AG20443 (cell line): ENCODE data around the gene NEURL1B.
"Not testable (repeated sequence)": the region's sequence is repeated elsewhere in the genome, so short reads cannot be mapped to it uniquely, and the experiment has no call there.

ENCODE experiments used
- DNase-seq: peaks from one replicate; pipeline ENCODE4 v3.0.0; 2012; ENCODE audit warnings: low spot score, mixed read lengths

NEURL1B gene

DNA sequence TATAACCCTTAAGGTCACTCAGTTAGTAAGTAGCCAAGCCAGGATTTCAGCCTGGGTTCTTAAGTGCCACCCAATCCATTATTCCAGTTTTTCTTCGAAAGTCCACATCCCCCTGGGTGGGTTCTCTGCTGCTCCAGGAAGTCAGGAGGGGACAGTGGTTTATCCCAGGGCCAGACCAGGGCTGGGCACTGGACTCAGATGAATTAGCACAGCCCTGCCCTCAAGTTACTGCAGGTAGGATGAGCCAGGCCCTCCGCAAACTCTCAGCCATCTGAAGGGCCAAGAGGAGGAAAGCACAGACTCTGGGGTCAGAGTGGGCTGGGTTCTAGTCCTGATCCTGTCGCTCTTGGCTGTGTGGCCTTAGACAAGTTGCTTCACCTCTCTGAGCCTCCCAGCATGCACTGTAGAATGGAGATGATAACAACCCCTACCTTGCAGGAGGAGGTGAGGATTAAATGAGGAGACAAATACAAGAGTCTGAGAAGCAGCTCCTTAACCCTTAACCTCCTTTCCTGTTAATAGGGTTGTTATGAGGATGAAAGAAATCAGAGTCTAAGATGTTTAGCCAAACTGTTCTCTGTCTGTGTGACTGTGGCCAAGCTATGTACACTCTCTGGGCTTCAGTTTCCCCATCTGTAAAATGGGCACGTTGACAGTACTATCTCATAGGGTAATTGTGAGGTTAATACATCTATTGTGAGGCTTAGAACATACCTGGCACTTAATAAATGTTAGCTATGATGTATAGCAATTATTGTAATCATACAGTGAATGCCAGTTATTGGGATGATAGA is 6.8 kb upstream of the NEURL1B start:
- no peak for DNase-seq

DNA sequence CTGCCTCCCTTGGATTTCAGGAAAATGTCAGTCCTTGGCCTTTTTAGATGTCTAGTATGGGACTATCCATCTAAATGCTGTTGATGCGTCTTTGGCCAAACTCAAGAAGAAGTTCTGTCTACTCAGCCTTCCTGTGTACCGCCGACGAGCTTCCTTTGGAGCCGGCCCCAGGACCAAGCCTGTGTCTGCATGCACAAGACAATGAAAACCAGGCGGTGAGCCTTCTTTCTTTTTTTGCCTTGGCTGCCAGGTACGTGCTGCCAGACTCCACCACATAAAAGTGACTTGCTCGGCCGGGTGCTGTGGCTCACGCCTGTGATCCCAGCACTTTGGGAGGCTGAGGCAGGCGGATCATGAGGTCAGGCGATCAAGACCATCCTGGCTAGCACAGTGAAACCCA is 6.0 kb upstream of the NEURL1B start:
- no peak for DNase-seq

DNA sequence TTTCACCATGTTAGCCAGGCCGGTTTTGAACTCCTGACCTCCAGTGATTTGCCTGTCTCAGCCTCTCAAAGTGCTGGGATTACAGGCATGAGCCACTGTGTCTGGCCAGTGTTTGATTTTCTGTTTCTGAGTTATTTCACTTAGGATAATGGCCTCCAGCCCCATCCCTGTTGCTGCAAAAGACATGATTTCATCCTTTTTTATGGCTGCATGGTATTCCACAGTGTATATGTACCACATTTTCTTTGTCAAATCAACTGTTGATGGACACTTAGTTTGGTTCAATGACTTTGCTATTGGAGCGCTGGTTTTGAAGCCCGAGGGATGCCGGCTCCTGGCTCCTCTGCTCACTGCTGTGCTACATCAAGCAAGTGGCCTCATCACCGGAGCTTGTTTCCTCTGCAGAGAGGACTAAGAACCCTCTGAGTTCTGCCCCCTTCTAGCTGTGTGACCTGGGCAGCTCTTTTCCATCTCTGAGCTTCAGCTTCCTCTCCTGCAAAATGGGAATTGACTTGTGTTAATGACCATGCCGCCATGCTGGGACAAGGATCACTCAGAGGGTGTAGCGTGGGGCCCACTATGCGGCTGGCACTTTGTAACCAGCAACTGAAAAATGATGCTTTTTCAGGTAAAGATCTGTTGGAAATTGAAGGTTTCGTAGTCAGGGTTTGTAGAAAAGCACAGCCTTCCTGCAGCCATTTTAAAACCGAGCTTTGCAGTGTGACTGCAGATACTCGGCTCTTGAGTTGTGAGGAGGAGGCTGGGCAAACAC is 4.6 kb upstream of the NEURL1B start:
- DNase-seq, result no peak

DNA sequence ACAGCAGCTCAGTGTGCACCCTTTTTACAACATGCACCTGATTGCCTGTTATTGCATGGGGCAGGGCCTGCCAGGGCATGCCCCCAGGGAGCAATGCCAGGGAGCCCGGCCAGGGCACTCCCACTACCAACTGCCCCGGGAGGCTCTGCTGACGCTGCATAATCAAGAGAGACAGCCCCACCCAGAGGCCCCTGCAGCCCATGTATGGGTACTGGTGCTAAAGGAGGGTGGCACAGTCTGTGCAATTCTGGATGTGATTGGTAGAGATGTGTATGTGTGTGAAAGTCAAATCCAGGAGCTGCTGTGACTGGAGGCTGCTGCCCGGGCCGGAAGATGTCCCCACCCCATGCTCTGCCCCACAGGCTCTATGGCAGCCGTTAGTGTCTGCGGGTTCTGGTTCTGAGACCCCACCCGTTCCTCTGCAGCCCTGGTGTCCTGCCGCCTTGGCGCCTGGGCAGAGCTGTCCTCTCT is 3.9 kb upstream of the NEURL1B start:
- DNase-seq, result no peak

DNA sequence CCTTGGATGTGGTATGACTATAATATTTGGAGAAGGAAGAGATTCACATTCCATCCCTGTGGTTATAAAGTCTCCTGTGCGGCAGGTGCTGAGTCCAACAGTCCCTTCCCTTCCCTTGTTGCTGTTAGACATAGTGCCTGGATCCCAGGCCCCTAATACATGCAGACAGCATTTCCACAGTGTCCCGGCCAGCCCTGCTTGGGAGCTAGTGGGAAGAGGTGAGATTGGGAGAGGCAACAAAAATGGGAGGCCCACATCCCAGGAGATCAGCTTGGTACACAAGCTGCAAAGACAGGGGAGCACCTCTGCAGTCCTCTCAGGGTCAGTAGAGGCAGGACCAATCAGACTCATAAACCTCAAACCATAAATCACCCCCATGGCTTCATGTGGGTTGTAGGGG is 3.3 kb upstream of the NEURL1B start:
- no peak for DNase-seq

DNA sequence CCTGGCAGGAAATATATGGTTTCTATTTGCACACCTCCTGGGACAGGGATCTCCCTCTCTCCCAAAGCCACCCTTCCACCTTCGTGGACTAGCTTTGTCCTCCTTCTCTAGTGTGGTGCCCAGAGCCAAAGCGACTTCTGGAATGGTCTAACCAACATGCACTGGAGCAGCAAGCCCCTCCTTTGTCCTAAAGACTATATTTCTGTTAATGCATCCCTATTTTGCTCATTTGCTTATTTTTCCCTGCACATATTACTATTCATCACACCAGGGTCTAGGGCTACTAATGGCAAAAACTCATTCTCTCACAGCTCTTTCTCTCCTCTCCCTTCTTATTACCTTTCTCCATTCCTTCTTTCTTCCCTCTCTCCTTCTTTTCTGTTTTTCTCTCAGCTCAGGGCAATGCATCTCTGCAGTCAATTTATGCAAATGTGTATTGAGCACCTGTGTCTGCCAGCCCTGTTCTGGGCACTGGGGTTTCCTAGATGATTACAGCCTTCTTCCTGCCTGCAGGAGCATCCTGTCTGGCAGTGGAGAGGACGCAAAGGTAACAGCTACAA is 2.8 kb upstream of the NEURL1B start:
- no peak for DNase-seq

DNA sequence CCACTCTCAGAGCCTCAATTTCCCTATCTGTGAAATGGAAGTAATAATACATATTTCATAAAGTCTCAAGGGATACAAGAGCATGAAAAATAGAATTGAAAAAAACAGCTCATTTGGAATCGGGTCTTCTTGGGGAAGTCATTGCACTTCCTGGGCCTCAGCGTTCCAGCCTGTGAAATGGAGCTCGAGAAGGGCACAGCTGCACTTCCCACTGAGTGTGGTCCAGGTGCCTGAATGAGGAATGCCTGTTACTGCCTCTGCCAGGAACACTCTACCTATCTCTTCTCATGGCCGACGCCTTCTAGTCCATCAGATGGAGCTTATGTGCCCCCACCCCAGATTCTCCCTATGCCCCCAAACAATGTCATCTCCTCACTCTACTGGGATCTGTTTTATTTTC is 924 bp upstream of the NEURL1B start:
- no peak for DNase-seq

DNA sequence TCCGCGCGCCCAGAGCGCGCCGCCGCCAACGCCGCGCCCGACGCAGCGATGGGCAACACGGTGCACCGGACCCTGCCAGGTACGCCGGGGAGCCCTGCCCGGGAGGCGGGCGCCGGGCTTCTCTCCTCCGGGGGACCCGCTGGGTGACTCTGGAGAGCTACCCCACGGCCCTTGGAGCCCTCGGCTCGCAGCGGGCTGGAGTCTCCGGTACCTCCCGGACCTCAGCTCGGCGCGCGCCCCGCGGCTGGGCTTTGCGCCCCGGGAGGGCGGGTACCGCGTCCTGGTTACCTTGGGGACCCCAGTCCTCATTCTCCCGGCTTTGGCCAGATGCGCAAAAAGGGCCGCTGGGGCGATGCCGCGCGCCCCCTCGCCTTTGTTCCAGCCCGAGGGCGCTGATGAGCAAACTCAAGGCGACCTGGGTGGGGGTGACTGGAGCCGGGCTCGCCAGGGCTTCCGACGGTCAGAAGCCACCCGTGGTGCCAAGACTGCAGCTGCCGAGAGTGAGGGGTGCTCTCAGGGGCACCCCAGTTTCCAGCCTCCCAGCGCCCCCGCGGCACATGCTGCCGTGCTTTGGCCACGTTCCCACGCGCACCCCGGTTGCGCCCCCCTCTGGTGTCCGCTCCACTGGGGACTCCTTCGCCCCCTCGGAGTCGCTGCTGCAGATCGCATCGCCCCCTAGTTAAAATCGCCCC is 442 bp downstream of the NEURL1B start:
- no peak for DNase-seq

DNA sequence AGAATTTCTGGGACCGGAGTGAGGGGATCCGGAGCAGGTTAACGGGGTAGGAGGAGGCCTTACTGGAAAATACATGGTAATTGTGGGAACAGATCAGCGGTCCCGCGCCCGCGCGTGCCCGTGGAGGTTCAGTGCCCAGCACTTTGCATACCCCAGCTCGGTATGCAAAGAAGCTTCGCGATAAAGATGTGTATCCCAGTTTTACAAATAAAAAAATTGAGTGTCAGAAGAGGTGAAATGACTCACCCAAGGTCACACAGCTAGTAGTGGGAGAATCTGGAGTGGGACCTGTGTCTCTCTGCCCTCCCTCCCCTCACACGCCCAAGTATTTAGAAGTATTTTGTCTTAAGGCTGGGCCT is 967 bp downstream of the NEURL1B start:
- no peak for DNase-seq

DNA sequence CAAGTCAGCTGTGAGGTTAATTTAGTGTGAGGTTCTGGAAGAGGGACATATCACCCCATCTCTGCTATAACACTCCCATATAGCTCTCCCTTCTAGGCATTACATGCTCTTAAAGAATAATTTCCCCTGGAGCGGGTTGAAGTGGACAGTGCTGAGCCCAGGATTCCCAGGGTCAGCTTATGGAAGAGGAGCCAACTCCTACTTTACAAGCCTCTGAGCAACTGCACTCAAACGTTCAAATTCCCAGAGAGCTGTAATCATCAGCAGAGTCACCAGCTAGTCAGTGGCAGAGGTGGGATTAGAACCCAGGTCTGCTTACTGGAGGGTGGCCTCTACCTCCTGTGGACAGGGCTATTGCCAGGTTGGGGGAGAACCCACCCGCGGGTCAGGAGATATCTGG is 1.4 kb downstream of the NEURL1B start:
- DNase-seq, result no peak

DNA sequence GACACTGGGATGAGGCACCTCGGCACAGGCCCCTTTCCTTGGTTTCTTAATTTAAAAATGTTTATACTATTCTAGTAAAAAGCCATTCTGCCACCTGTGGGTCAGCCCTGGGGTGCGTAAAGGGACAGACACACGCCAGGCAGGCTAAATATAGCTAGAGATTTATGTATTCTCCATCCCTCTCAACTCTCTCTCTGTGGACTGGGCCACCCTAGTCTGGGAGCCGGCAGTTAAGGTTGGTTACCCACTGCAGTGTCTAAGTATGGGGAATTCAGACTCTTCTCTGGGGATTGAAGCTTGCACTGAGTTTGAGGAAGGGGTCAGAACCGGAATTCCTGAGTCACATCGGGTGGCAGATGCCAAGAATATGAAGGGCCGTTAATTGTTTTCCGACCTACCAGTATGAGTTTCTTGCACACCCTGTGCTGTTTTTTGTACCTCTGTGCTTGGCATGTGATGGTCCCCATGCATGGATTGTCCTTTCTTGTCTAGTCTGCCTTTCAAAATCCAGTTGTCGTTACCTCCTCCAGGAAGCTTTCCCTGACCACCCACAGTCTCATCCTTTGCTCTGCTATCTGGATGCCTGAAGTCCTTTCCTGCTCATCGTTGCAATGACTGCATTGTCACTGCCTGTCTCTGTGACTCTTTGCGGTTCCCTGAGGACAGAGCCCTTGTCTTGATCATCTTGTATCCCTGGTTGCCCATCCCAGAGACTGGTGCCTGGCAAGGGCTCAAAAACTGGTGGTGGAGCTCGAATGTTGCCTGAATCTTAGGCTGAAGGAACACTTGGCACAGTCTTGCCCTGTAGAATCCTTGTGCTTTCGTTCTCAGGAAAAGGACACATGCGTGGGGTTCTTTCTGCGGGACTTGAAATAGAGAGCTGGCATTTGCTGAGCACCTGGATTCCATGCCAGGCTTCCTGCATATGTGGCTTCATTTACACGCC is 2.1 kb downstream of the NEURL1B start:
- DNase-seq, result no peak

DNA sequence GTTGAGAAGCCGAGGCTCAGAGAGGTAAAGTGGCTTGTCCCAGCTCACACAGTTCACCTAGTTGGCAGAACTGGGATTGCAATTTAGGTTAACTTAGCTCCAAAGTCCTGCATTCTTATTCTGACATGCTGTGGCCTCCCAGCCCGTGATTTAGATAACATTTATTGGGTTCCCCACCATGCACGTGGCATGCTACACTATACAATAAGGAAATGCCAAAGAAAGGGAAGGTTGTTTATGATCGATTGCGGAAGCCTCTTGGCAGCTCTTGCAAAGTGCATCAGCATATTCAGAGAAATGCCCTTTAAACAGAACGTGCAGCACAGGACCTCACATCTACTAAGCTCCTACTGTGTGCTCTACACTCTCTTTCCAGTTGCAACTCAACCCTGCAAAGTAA is 3.2 kb downstream of the NEURL1B start:
- no peak for DNase-seq

DNA sequence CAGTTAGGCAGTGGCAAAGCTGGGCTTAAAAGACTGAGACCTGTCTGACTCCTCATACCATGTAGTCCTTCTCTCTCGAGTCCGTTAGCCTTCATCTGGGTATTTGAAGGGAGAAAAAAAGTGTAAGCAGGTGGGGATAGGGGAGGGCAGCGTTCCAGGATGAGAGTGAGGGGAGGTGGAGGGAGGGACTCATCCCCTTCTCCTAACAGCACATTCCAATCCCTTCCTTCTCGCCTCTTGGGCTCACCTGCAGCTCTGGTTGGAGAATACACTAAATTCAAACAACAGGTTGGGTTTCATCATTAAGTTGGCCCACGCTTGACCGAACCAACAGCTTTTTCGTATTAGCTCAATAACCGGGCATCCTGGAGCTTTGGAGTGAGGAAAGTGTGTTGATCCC is 3.6 kb downstream of the NEURL1B start:
- no peak for DNase-seq

DNA sequence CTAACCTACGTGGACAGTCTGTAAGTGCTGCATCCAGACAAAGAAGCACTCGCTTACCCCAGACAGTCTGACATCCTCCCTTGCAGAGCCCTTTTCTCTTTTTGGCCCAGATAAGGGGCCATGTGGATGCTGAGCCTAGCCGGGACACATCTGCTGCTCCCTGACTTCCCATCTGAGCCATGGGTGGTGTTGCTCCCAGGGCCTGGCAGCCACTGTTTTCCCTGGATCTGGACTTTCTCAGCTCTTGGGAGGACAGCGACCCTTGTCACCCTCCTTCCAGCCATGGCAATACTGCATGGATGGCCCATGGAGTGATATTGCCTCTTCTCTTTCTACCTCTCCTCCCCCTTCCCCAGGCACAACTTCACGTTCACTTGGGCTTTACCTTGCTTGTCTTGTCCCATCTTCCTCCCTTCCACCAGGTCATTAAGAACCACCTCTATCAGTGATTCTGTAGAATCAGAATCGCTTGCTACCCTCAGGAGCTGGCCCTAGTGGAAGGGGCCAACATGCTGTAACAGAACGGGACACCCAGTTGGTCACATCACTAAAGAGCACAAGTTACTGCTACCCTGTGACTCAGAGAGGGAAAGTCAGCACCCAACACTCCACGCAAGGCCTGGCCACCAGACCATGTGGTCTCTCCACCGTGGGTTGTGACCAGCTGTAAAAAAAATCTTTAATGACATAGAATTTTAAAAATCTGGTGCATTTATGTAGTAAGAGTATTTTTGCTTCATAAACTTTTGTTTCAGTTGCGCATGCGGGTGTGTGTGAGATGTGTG is 4.4 kb downstream of the NEURL1B start:
- no peak for DNase-seq

DNA sequence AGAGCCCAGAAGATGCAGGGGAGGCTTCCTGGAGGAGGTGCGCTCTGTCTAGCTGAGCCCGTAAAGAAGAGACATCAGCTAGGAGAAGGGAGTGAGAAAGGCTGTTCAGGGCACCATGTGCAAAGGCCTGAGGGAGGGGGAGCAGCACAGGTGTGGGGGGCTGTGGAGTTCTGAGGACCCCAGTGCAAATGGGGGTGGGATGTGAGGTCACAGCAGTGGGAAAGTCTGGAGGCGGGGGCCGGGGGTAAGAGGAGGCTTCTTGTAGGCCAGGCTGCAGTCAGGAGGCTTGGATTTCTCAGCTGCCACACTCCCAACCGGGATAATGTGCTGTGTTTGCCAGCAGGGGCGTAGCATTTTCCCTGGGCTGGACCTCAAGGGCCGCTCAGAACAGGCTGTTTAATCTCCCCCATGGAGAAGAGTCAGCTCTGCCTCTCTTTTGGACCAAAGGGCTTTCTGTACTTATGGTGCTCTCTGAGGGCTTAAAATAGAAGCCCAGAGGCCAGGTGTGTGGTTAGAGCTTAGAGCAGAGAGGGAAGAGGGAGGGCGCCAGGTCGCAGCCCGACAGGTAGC is 5.7 kb downstream of the NEURL1B start:
- DNase-seq, result peak; percentile 71

DNA sequence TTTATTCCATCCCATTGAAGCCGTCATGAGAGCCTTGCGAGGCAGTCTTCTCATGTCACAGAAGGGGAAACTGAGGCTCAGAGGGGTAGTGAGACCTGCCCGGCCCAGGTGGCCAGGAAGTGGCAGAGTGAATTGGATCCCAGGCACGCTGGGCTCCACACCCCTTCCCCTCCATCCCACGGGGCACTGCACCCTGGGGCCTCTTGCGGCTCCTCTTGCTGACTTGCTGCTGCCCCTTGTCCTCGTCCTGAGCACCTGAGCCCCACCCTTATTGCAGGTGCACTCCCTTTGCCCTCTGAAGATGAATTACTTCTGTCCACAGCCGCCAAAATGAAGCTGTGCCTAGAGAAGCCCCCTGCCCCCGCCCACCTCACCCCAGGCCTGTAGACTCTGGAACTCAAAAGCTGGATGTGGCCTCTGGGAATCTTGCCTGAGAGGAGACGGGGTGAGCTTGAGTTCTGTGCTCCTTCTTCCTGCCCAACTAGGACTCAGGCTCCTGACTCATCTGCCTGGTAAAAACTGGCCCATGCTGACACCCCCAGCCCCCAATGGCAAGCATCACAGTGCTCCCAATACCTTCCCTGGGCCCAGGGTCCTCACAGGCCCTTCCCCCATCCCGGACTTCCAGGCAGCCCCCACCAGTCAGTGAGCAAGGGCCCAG is 6.4 kb downstream of the NEURL1B start:
- DNase-seq, result no peak

DNA sequence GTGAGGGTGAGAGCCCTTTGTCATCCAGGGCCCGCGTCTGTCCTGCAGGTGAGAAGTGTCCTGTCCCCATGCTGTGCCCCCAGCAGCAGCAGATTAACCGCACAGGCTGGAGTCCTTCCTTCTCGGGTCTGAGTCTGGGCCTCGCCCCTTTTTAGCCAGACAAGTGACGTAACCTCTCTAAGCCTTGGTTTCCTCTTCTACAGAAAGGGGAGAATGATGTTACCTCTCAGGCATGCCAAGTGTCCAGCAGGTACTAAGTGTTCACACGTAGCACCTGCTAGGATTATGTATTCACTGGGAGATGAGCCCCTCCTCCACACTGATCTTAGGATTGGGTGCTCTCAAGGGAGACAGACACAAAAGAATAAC is 6.9 kb downstream of the NEURL1B start:
- no peak for DNase-seq

DNA sequence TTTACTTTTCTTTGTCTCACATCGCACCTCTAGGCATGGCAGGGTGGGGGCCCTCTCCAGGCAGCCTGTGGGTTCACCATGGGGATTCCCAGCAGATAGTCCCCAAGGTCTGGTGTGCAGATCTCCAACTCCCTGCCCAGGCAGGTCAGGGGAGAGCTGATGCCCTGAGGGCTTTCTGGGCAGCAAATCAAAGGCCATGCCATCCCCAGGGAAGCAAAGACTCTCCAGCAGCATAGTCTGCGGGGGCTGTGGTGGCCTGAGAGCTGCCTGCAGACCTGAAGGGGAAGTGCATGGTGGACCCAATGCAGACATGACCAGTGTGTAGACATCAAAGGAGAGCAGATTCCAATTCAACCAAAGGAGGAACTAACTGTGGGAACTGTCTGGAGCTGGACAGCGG is 7.7 kb downstream of the NEURL1B start:
- no peak for DNase-seq

DNA sequence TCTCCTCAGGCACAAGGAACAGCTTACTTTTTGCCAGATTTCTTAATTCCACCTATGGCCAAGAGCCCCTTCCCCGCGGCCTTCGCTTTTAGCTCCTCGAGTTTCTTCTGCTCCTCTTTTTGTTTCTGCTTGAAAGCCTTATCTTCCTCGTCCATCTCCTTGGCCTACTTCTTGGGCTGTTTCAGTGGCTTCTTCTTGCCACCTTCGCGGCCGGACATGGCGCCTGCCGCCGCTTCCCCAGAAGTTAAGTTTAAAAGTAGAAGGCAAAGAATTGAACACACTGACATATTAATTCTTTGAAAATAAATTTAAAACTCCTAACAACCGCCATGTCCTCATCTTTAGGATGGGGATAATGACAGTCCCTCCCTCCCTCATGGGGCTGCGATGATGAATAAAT is 15.4 kb downstream of the NEURL1B start:
- not testable (repeated sequence) for DNase-seq
